Spleen (tissue), 11 donors: ENCODE measurements around the gene TAS1R3. TPM values are rescaled to one million over a fixed set of nuclear protein-coding genes. Genes with fewer than 3 reads are reported as not detected.

Source experiments
- DNase-seq: peaks from one replicate; pipeline ENCODE4 v3.0.0-alpha.2; 2020
- H3K27ac ChIP-seq, 8 donors: fragments of 200-600 bp; sonication (generic) in 7 of 8; 1 replicate in 4 of 8; 2 replicates in 4 of 8; pipeline versions ENCODE4 v1.5.0 to v1.8.0; 2016 to 2021; ENCODE audit warnings: inconsistent platforms in 4 of 8, mild to moderate bottlenecking in 4 of 8, moderate library complexity in 1 of 8
- H3K27me3 ChIP-seq, 7 donors: fragments of 200-600 bp; sonication (generic) in 6 of 7; replicated peaks in 1 of 7; 1 replicate in 4 of 7; 2 replicates in 3 of 7; pipeline versions ENCODE4 v1.5.0 to v1.8.0; 2016 to 2021; ENCODE audit warnings: inconsistent platforms in 3 of 7, mild to moderate bottlenecking in 1 of 7
- H3K36me3 ChIP-seq, 6 donors: fragments of 200-600 bp; sonication (generic) in 5 of 6; 1 replicate in 4 of 6; 2 replicates in 2 of 6; pipeline versions ENCODE4 v1.5.0 to v1.8.0; 2016 to 2021; ENCODE audit warnings: inconsistent platforms in 2 of 6
- H3K4me1 ChIP-seq, 6 donors: fragments of 200-600 bp; sonication (generic) in 5 of 6; 1 replicate in 3 of 6; 2 replicates in 3 of 6; pipeline versions ENCODE4 v1.5.0 to v1.8.0; 2016 to 2021; ENCODE audit warnings: inconsistent platforms in 3 of 6
- H3K4me3 ChIP-seq, 8 donors: fragments of 200-600 bp; sonication (generic) in 7 of 8; 1 replicate in 4 of 8; 2 replicates in 4 of 8; pipeline versions ENCODE4 v1.5.0 to v1.8.0; 2016 to 2021; ENCODE audit warnings: inconsistent platforms in 4 of 8, mild to moderate bottlenecking in 4 of 8, moderate library complexity in 2 of 8
- H3K9me3 ChIP-seq, 8 donors: fragments of 200-600 bp; sonication (generic) in 7 of 8; 1 replicate in 4 of 8; 2 replicates in 4 of 8; pipeline versions ENCODE4 v1.5.0 to v1.8.0; 2016 to 2021; ENCODE audit warnings: inconsistent platforms in 4 of 8
- CTCF ChIP-seq, 11 experiments: fragments of 200-600 bp in 7 of 11; fragments of 450-650 bp in 4 of 11; sonication (generic) in 4 of 11; IDR thresholded peaks in 8 of 11; conservative IDR thresholded peaks in 3 of 11; 1 replicate in 7 of 11; 2 replicates in 4 of 11; pipeline versions ENCODE4 v1.4.0 to v1.8.0; 2016 to 2021; ENCODE audit warnings: antibody characterized with exemption in 11 of 11, inconsistent platforms in 4 of 11, mild to moderate bottlenecking in 1 of 11
- POLR2A ChIP-seq, 3 donors: fragments of 450-650 bp; IDR thresholded peaks; one replicate each; pipeline ENCODE4 v1.5.1; 2017; ENCODE audit warnings: antibody characterized with exemption in 3 of 3, mild to moderate bottlenecking in 1 of 3
- POLR2AphosphoS5 ChIP-seq, 3 donors: sonication (generic); formaldehyde crosslinking; IDR thresholded peaks; one replicate each; pipeline ENCODE4 v1.5.1; 2017; ENCODE audit warnings: antibody characterized with exemption in 3 of 3
- WGBS, 5 donors: extraction: QIAGEN DNeasy Blood & Tissue Kit in 3 of 5; methylation state at CpG; one replicate each; pipeline versions ENCODE4 v1.1.5 to v1.1.7; 2013 to 2018; 5-methylcytosine and 5-hydroxymethylcytosine counted together
- intact Hi-C: fragments of 100-400 bp; cut with DNase I; formaldehyde crosslinking; loops from one replicate; pipeline ENCODE4 v1.15.0; 2023; ENCODE audit warnings: low total_unique reads
- polyA plus RNA-seq, 3 donors: library from polyadenylated mRNA; stranded (reverse); fragments of 200-250 nt; gene quantifications; one replicate each; pipeline ENCODE4 v1.2.1, GENCODE V29; 2013
- total RNA-seq, 7 donors: library from RNA; depleted of rRNA in 3 of 7; stranded (reverse); fragments of >200 nt in 3 of 7; fragmentation: NEBNext Ultra II Directional in 4 of 7; extraction: Animal tissue kit (Norgen Biotek cat#: 25700) in 4 of 7; gene quantifications; one replicate each; pipeline versions ENCODE4 v1.1.0 to v1.2.1, GENCODE V29; 2016 to 2021
- donor health status: healthy with polysubstance abuse.
- donor health status: DM: no; HTN: no; CAD: no; lungs with moderate emphysema.
- donor health status: DM: no; HTN: no; CAD: no.
- donor health status: Bipolar disorder and iron deficiency.
- donor health status: healthy.
- donor health status: DM: no; HTN: no; CAD: no.
- donor health status: DM: yes; HTN: yes; CAD: no.

Gene TAS1R3
- total and polyA plus RNA-seq, 10 donors, result 0.23 to 5.9 (median 2.2) TPM

GRCh38 chr1:1283821-1284220 lies 47.3 kb upstream of the TAS1R3 start:
- 10 to 30% (median 17%) methylated on average over 2 to 8 of the region's 9 CpGs for WGBS, 5 donors
- Histone ChIP-seq H3K4me1 (peaks cover 0 to 21% (median 3%) of the 10 kb centered on the region in 6 donors), H3K4me3 (no peak overlapping the region), H3K27ac (no peak overlapping the region), H3K9me3 (no peaks in the 10 kb centered on the region), H3K27me3 (peaks cover 0 to 29% (median 0%) of the 10 kb centered on the region in 7 donors), H3K36me3 (no peaks in the 10 kb centered on the region)
- TF ChIP-seq POLR2AphosphoS5 (IDR thresholded peaks at IDR 0.05) (no peak), CTCF (IDR thresholded peaks at IDR 0.05 in 8 of 11, conservative IDR thresholded peaks at IDR 0.05 in 3 of 11) (no peak), POLR2A (IDR thresholded peaks at IDR 0.05) (no peak)
- no peak for DNase-seq
- intact Hi-C loops, result no loop called here

- no peaks in the 10 kb centered on the region for H3K36me3 ChIP-seq
- TF ChIP-seq POLR2AphosphoS5 (IDR thresholded peaks at IDR 0.05) (no peak), POLR2A (IDR thresholded peaks at IDR 0.05) (no peak), CTCF (IDR thresholded peaks at IDR 0.05 in 8 of 11, conservative IDR thresholded peaks at IDR 0.05 in 3 of 11) (no peak)
- no peak overlapping the region for H3K27ac ChIP-seq
- H3K4me3 ChIP-seq, result no peak overlapping the region
- no peak for DNase-seq
- H3K27me3 ChIP-seq, result peaks cover 0 to 29% (median 0%) of the 10 kb centered on the region in 7 donors
- H3K9me3 ChIP-seq, result no peaks in the 10 kb centered on the region
- intact Hi-C loops, result no loop called here
- peaks cover 0 to 21% (median 3%) of the 10 kb centered on the region in 6 donors for H3K4me1 ChIP-seq
- 82 to 91% (median 84%) methylated on average over 20 to 32 of the region's 32 CpGs for WGBS, 5 donors
Measured at GRCh38 chr1:1284221-1285101, 46.6 kb upstream of the TAS1R3 start.

GRCh38 chr1:1285102-1285571 lies 45.9 kb upstream of the TAS1R3 start:
- peaks cover 0 to 29% (median 0%) of the 10 kb centered on the region in 7 donors for H3K27me3 ChIP-seq
- H3K36me3 ChIP-seq, result no peaks in the 10 kb centered on the region
- peaks cover 0 to 21% (median 3%) of the 10 kb centered on the region in 6 donors for H3K4me1 ChIP-seq
- no peaks in the 10 kb centered on the region for H3K9me3 ChIP-seq
- H3K4me3 ChIP-seq, result no peak overlapping the region
- no peak for DNase-seq
- intact Hi-C loops, result no loop called here
- no peak overlapping the region for H3K27ac ChIP-seq
- 90 to 100% (median 91%) methylated on average over 1 to 22 of the region's 22 CpGs for WGBS, 5 donors
- TF ChIP-seq POLR2AphosphoS5 (IDR thresholded peaks at IDR 0.05), result no peak
- no peak for TF ChIP-seq POLR2A (IDR thresholded peaks at IDR 0.05)
- no peak for TF ChIP-seq CTCF (IDR thresholded peaks at IDR 0.05 in 8 of 11, conservative IDR thresholded peaks at IDR 0.05 in 3 of 11)

- intact Hi-C loops, result no loop called here
- TF ChIP-seq CTCF (IDR thresholded peaks at IDR 0.05 in 8 of 11, conservative IDR thresholded peaks at IDR 0.05 in 3 of 11) (no peak), POLR2A (IDR thresholded peaks at IDR 0.05) (no peak), POLR2AphosphoS5 (IDR thresholded peaks at IDR 0.05) (no peak)
- no peak overlapping the region for H3K4me3 ChIP-seq
- 73 to 82% (median 76%) methylated on average over 11 to 37 of the region's 37 CpGs for WGBS, 5 donors
- no peak overlapping the region for H3K27ac ChIP-seq
- no peaks in the 10 kb centered on the region for H3K9me3 ChIP-seq
- H3K4me1 ChIP-seq, result peaks cover 0 to 21% (median 3%) of the 10 kb centered on the region in 6 donors
- peaks cover 0 to 33% (median 0%) of the 10 kb centered on the region in 7 donors for H3K27me3 ChIP-seq
- no peak for DNase-seq
- no peaks in the 10 kb centered on the region for H3K36me3 ChIP-seq
Measured at GRCh38 chr1:1285611-1286311, 45.3 kb upstream of the TAS1R3 start.
